GM21619 (cell line): ENCODE measurements around the gene ATP6AP1.
"Not testable (repeated sequence)": the region's sequence is repeated elsewhere in the genome, so short reads cannot be mapped to it uniquely, and the experiment has no call there.

Experiments used
- ATAC-seq: cut with Tn5 transposase; IDR thresholded peaks from one replicate; pipeline ENCODE4 v1.9.1; 2021; ENCODE audit not compliant: unreplicated experiment

ATP6AP1 gene, protein sequence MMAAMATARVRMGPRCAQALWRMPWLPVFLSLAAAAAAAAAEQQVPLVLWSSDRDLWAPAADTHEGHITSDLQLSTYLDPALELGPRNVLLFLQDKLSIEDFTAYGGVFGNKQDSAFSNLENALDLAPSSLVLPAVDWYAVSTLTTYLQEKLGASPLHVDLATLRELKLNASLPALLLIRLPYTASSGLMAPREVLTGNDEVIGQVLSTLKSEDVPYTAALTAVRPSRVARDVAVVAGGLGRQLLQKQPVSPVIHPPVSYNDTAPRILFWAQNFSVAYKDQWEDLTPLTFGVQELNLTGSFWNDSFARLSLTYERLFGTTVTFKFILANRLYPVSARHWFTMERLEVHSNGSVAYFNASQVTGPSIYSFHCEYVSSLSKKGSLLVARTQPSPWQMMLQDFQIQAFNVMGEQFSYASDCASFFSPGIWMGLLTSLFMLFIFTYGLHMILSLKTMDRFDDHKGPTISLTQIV

DNA sequence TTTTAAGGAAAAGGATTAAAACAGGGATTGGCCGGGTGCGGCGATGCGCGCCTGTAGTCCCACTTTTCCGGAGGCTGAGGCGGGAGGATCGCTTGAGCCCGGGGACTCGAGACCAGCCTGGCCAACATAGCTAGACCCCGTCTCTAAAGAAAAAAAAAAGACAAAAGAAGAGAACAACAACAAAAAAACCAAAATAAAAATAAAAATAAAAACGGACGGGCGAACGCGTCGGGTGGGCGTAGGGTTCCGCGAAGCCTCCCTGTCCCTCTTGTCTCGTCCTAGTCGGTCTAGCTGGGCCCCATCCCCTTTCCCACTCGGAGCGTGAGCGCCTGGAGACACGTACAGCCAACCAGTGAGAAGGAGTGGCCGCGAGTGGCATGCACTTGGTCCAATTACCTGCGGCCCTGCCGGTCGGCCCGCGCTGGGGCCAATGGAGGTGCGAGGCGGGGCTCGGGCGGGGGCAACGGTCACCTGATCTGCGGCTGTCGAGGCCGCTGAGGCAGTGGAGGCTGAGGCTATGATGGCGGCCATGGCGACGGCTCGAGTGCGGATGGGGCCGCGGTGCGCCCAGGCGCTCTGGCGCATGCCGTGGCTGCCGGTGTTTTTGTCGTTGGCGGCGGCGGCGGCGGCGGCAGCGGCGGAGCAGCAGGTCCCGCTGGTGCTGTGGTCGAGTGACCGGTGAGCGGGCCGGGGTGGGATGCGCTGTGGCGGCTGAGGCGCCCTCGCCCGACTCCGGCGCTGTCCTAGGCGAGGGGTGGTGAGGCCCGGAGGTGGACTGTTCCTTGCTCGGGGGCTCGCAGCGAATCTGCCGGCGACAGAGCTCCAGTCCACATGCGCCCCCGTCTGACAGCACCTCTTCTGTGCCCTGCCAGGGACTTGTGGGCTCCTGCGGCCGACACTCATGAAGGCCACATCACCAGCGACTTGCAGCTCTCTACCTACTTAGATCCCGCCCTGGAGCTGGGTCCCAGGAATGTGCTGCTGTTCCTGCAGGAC lies at the start of gene ATP6AP1:
Gene ATP6AP1 (plus strand): TSS at position 502 of the 996 bp plus-strand sequence. CDS start 16 bp downstream, at position 518.
- peak; percentile 94 for ATAC-seq

DNA sequence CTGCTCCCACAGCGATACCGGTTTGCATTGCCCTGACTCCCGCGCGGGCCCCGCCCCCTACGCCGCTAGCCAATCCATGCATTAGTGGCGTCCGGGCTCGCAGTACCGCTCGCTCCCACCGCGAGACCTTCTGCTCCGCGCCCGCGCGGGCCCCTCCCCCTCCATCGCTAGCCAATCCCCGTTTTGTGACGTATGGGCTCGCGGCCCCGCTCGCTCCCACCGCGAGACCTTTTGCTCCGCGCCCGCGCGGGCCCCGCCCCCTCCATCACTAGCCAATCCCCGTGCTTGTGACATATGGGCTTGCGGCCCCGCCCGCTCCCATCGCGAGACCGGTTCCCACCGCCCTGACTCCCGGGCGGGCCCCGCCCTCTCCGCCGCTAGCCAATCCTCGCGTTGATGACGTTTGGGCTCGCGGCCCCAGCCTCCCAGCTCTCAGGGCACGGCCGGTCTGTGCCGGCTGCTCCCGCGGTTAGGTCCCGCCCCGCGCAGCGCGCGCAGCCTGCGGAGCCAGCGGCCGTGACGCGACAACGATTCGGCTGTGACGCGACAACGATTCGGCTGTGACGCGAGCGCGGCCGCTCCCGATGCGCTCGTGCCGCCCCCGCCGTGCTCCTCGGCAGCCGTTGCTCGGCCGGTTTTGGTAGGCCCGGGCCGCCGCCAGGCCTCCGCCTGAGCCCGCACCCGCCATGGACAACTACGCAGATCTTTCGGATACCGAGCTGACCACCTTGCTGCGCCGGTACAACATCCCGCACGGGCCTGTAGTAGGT lies 49.5 kb upstream of the ATP6AP1 start, which contains the start of gene EMD:
Gene EMD (plus strand): TSS at position 497 of the 770 bp plus-strand sequence. CDS start 190 bp downstream, at position 687.
- ATAC-seq: peak; percentile 80

DNA sequence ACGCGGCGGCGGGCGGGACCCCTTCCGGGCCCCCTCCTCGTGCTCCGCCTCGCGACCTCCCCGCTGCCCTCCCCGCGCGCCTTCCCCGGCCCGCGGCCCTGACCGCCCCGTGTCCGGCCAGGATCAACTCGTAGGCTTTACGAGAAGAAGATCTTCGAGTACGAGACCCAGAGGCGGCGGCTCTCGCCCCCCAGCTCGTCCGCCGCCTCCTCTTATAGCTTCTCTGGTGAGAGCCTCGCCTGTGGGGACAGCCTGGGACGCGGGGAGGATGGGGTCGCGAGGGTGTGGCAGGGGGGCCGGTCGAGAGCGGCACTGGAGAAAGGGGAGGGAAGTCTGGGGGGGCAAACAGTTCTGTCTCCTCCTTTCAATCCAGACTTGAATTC lies 48.9 kb upstream of the ATP6AP1 start:
- peak; percentile 1 for ATAC-seq

DNA sequence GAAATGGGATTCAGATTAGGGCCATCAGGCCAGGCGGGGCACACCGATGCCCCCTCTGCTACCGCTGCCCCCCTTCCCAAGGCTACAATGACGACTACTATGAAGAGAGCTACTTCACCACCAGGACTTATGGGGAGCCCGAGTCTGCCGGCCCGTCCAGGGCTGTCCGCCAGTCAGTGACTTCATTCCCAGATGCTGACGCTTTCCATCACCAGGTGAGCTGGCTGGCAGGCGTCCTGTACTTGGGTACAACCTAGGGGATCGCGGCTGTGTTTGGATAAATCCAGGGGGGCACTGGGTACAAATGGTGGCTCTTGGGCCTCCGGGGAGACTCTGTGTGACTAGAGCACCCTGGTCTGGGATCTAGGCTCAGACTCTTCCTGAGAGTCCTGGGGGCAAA lies 48.3 kb upstream of the ATP6AP1 start:
- no peak for ATAC-seq

DNA sequence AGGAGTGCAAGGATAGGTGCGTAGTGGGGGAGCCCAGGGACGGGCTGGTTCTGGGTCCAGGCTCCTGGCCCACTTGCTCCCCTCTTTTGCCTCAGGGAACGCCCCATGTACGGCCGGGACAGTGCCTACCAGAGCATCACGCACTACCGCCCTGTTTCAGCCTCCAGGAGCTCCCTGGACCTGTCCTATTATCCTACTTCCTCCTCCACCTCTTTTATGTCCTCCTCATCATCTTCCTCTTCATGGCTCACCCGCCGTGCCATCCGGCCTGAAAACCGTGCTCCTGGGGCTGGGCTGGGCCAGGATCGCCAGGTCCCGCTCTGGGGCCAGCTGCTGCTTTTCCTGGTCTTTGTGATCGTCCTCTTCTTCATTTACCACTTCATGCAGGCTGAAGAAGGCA lies 47.7 kb upstream of the ATP6AP1 start:
- no peak for ATAC-seq

DNA sequence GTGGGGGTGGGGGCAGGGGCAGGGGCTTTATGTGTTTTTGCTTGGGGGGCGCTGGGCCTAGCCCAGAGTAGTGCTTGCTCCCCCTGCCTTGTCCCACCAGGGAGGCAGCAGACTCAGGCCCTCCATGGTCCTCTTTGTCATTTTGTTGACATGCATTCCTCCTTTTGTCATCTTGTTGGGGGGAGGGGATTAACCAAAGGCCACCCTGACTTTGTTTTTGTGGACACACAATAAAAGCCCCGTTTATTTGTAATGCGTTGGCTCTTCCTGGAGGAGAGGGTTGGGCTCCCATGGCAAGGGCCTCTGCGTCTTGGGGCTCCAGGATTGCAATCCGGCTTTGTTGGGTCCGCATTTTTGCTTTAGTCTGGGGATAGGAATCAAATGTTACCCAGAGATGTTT lies 47.2 kb upstream of the ATP6AP1 start:
- ATAC-seq: no peak

DNA sequence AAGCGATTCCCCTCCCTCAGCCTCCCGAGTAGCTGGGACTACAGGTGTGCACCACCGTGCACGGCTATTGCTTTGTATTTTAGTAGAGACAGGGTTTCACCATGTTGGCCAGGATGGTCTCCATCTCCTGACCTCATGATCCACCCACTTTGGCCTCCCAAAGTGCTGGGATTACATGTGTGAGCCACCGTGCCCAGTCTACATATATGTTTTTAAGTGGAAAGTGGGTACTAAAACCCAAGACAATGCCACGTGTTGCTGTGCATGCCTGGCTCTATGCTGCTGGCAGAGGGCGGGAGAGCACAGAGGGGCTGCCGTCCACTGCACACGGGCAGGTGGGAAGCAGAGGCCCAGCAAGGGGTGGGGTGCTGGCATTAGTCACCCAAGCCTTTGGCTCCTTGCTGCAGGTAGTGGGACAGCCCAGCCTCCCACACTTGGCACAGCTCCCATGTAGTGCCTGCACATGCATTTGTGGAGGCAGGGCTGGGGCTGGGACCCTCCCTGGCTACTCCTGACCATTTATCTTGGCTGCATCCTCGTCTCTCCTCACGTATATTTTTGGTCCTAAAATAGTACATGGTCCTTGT lies 45.9 kb upstream of the ATP6AP1 start:
- no peak for ATAC-seq

DNA sequence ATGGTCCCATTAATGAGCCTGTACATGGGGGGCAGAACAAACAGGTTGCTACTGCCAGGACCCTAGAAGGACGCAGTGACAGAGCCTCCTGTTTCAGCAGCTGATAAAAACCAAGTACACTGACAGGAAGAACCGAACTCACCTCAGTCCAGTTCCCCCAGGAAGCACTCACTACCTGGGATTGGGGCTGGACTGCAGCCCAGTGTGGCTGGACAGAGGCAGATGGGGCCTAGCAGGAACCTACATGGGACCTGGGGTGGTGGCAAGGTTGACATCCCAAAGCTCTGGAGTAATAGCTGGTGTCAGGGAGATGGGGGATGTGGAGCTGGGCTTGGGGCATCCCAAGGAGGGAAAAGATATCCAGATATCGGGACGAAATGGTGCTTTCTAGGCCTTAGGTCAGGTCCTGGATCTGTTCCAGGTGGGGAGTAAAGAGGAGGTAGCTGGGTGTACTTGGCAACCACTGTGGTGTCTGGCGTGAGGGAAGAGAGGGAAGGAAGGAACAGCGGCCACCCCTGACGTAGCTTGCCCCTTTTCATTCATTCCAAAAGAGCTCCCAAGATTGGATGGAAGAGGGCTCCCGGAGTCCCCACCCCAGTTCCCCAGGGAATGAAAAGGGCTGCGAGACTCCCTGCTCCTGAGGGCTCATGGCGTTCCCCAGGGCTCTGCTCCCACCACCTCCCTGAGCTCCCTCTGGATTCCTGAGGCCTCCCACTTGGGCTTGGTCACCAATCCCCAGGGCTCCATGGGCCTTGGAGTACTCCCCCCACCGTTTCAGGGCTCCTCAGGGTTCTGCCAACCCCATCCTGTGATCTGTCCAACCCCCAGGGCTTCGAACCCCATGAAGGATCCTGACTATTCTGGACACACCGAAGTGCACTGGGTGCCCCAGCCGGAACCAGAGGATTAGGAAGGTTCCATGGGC lies 44.9 kb upstream of the ATP6AP1 start:
- ATAC-seq: no peak

DNA sequence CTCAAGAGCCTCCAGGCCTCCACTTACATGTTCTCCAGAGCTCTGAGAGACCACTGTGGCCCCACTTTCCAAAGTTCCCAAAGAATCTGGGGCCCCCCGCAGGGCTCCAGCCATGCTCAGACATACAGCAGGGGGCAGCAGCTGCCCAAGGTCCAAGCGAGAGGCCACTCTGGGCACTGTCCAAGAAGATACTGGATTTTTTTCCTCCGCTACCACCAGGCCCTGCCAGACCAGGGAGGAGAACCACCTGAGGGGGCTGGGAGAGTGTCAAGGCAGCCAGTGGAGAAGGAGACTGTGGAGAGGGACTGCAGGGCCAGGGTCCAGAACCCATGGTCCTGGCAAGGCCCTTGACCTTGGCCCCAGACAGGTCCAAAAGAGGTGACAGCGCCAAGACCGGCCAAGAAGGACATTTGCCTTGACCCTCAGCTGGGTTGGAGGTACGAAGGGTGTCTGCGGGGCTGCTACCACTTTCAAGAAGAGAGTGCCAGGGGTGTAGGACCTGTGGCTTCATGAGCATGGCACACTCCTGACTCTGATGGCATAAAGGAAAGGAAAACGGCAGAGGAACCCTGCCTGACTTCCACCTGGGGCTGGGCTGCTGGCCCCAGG lies 44.1 kb upstream of the ATP6AP1 start:
- no peak for ATAC-seq

DNA sequence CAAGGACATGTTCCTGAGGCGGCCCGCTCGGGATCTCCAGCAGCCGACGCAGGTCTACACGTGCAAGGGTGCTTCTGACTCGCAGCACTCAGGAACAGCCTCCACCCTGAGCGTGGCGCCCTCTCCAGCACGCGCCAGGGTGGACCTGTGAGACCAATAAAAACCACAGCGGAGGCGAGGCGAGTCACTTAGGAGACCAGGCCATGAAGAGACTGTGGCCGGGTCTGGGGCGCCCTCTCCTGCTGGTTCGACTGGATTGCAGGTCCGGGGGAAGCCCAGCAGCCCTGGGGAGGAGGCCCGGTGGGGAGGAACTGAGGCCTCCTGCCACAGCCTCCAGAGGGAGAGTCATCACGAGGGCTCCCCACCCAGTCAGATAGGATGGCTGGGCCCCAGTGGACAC lies 40.4 kb upstream of the ATP6AP1 start:
- peak; percentile 23 for ATAC-seq

DNA sequence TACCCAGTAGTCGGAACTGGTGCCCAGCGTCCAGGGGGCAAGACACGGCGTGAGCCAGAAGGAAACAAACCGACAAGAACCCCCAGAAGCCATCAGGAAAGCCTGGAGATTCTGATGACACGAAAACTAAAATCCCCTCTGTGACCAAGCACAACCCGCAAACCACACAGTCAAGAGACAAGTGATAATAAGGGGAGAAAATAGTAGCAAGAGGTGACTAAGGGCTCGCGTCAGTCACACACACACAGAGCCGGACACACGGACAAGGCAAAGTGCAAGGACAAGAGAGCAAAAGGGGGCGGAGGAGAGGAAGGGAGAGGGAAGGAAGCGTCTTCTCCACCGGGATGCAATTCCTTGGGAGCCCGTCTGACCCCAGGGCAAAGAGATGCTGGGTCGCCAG lies 39.8 kb upstream of the ATP6AP1 start:
- not testable (repeated sequence) for ATAC-seq

DNA sequence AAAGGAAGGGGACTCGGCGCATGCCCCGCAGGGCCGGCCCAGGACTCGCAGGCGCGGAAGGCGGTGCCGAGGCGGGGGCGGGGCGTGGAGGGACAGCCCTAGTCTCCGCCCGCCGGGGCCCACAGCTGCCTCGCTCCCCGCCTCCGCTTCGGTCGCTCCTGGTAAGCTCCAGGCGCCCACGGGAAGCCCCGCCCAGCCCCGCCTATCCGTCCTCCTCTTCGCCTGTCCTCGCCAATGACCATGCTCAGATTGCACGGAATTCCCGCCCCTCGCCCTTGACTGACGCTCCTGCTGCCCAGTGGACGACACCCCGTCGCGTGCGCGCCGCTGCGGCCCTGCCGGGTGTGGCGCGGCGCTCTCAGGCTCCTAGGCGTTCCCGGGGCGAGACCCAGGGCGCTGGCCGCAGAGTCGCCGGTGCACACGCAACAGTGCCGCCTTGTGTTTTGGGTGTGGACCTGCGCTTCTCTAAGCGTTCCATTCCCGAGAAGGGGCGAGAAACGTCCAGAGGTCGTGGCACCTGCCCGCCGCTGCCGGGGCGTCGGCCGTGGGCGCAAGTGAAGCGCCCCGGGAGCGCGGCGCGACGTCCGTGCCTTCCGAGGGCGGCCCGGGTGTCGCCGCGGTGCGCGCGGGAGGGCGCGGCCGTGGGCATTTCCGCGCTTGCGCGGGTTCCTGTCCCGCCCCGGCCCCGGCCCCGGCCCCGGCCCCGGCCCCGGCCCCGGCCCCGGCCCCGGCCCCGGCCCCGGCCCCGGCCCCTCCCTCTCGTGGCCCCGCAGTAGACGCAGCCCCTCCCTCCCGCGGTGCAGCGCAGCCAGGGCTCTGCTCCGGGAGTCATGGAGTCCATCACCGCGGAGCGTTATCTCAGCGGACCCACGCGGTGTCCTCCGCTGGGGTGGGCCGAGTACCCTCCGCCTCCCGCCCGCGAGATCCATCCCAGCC lies 38.4 kb upstream of the ATP6AP1 start:
- peak; percentile 70 for ATAC-seq

DNA sequence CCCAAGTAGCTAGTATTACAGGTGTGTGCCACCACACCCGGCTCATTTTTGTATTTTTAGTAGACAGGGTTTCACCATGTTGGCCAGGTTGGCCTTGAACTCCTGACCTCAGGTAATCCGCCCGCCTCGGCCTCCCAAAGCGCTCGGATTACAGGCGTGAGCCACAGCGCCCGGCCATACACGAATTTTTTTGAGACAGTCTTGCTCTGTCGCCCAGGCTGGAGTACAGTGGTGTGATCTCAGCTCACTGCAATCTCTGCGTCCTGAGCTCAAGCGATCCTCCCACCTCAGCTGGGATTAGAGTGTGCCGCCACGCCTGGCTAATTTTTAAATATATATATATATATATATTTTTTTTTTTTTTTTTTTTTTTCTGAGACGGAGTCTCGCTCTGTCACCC lies 32.1 kb upstream of the ATP6AP1 start:
- ATAC-seq: not testable (repeated sequence)

DNA sequence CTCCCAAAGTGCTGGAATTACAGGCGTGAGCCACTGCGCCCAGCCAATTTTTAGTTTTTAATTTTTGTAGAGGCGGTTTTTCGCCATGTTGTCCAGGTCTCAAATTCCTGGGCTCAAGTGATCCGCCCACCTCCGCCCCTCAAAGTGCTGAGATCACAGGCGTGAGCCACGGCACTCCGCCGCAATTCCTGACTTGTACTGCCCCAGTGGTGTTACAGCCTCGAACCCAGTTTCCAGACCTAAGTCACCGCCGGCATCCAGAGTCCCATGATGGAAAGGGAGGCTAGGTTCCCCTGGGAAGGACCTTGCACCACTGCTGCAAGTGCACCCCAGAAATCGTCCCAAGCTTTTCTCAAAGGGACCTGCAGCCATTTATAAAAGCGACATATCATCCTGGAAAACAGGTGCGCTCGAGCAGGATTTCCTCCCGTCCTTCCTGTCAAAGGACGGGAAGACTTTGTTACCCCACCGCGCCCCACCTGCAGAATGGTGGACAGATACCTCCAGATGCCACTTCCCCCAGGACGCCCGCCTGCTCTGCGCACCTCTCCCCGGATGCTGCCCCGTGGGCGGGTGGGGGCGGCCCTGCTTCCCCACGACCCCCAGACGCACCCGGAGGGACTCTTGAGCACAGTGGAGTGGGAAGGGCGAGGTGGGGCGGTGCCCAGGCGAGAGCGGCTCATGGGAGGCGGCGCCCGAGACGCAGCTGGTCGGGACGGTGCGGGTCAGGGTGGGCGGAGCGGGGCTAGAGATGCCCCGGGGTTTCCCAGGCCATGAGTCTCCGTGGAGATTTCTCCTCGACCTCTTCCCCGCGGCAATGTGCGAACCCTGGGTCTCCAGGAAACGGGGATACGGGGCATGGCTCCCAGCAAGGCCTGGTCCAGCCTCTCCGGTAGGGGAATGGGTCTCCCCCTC lies 31.2 kb upstream of the ATP6AP1 start:
- peak; percentile 58 for ATAC-seq

DNA sequence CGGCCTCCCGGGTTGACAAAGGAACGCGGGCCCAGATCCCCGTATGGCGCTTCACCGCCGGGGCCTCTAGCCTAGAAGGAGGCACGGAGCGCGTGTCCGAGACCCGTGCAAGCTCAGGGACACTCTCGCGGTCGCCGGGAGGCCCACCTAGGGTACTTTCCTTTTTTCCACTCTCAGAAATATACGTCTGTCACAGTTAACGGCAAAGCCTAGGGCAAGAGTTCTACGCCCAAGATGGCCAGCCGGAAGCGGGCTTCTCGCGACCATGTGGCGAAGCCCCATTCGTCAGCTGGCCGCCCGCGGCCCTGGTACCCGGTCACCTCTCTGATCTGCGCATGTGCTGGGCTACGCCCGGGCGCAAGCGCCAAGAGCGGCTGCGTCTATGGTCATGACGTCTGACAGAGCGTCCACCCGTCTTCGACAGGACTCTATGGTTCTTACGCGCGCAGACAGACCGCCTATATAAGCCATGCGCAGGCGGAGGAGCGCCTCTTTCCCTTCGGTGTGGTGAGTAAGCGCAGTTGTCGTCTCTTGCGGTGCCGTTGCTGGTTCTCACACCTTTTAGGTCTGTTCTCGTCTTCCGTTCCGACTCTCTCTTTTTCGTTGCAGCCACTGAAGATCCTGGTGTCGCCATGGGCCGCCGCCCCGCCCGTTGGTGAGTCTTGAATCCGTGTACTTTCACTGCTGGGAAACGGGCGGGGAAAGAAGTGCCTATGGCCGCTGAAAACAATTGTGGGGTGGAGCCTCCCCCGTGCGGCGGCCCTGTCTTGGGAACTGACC lies 30.4 kb upstream of the ATP6AP1 start, which contains the start of gene RPL10:
Gene RPL10 (plus strand): TSS at position 490 of the 780 bp plus-strand sequence. CDS start 143 bp downstream, at position 633.
- peak; percentile 76 for ATAC-seq
